Measurements from ENCODE around the gene MEI1.
"Not testable (repeated sequence)": the region's sequence is repeated elsewhere in the genome, so short reads cannot be mapped to it uniquely, and the experiment has no call there.

Gene MEI1, protein sequence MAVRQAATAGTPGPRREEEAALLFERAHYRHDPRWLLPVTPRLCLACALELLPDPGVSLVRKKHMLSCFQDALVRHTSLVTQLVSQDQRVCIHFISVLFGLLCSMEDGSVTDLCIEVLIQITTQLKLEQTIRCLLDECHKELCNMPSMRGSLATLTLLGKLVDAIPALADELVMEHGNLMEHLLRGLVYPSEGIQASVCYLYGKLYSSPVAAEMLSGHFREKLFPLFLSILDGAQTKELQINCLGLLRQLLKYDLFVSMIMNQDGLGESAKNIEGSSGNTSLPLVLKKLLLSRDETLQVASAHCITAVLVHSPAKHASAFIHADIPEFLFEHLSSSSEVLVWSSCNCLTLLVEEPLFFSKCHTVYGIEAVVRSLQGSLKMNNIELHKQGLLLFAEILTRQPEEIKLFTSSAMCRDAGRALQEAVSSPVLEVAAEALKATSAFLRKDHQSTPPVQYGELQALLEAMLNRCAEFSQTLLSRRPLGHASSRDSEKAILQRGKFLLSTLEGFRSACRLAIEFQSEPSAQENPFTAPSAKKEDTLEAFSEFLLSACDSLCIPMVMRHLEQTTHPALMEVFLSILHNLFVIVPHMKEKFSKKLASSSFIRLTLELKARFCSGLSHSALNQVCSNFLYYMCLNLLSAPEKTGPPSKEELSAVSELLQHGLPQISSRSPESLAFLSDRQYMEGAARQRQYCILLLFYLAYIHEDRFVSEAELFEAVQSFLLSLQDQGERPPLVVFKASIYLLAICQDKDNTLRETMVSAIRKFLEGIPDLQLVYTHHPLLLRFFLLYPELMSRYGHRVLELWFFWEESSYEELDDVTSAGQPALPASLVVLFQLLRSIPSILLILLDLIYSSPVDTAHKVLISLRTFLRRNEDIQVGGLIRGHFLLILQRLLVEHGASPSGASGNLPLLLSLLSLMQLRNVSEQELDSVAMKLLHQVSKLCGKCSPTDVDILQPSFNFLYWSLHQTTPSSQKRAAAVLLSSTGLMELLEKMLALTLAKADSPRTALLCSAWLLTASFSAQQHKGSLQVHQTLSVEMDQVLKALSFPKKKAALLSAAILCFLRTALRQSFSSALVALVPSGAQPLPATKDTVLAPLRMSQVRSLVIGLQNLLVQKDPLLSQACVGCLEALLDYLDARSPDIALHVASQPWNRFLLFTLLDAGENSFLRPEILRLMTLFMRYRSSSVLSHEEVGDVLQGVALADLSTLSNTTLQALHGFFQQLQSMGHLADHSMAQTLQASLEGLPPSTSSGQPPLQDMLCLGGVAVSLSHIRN

DNA sequence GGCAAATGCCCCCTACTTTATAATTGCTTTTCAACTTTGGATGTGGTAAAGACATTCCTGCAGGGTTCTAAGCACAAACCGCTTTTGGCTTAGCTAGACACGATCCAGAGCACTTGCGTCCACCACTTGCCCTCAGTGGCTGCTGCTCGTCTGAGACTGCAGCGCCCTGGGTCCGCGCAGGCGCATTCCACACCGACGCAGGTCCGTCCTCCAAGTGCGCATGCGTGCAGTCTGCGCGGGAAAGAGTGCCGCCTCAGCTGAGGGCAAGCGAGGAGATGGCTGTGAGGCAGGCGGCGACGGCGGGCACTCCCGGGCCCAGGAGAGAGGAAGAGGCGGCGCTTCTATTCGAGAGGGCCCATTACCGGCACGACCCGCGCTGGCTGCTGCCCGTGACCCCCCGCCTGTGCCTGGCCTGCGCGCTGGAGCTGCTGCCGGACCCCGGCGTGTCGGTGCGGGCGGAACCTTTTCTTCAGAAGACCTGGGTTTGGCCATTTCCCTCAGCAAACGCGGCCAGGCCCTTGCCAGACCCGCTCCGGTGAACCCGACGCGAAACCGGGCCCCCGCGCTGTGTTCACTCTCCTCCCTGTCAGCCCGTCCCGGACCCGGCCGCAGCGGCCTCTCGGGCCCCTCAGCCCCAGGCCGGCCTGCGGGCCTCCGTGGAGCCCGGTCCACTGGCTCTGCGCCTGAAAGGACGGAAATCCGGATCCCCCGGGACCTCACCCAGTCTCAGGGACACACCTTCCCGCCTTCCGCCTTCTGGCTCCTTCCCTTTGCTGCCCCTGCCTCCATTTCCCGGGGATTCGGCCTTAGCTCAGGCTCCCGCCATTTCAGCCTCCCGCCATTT, at the start of gene MEI1:
Gene MEI1 (plus strand): TSS at position 240 of the 844 bp plus-strand sequence. CDS start 36 bp downstream, at position 276.
- peak; percentile 93 for DNase-seq

- no peak for DNase-seq
Measured at GRCh38 chr22:41650229-41650628, 49.1 kb upstream of the MEI1 start.

- DNase-seq: no peak
Measured at GRCh38 chr22:41650821-41651220, 48.5 kb upstream of the MEI1 start.

DNA sequence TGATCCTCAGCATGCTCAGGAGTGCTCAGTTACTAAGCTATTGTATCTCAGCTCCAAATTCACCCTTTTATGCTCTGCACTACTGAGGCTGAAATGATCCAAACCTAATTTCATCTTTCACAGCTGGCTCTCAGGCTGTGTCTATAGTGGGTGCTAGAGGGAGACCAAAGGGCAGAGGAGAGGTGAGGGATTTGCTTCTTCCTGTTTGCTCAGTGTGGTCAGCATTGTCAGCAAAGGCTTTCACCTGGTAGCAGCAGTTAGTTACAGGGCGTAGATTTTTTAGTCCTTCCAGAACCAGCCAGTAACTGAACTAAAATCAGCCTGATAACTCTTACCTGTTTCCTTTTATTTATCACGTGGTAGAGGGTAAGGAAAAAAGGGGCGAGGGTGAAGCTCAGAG, 45.0 kb upstream of the MEI1 start:
- DNase-seq: no peak

GRCh38 chr22:41656556-41656955, 42.7 kb upstream of the MEI1 start:
- no peak for DNase-seq

- DNase-seq: no peak
Measured at GRCh38 chr22:41657709-41658108, 41.6 kb upstream of the MEI1 start.

DNA sequence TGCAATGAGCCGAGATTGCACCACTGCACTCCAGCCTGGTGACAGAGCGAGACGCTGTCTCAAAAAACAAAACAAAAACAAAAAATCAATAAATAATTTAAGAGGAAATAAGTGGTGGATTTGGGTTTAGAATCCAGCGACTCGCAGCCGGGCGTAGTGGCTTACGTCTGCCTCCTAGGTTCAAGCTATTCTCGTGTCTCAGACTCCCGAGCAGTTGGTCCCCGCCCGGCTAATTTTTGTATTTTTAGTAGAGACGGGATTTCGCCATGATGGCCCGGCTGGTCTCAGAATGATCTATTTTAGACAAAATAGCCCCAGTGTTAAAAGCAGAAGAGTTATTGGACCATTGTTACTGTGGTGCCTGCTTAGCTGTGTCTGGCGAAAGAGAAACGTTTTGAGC, 40.4 kb upstream of the MEI1 start:
- no peak for DNase-seq

DNA sequence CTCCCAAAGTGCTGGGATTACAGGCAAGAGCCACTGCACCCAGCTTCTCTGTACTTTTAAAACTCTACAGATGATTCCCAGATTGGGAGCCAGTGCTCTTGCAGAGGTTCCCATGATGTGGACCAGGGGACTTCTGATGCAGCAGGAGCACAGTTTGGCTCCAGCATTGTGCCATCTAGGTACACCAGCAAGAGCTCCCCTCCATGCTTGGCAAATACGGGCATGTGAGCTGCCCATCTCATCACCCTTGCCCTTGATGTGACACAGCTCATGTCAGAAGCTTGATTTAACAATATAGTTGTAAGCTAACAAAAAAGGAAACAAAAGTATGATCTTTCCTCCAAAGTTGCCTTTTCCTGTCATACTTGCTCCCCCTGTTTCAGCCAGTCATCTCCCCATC, 39.4 kb upstream of the MEI1 start:
- DNase-seq: no peak

- no peak for DNase-seq
Measured at GRCh38 chr22:41660416-41660815, 38.9 kb upstream of the MEI1 start.

DNA sequence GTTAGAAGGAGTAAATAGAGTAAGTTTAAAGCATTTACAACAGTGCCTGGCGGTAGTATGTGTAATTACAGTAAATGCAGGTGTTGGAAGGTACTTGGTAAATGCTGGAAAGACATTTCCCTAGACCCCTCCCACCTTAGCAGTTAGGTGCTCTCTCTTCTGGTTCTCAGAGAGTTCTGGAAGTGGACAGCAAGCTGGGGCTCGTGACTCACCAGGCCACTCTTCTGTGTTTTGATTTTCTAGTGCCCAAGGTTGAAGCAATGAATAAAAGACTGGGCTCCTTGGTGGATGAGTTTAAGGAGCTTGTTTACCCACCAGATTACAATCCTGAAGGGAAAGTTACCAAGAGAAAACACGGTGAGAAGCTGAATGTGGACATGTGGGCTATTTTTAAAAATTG, 38.2 kb upstream of the MEI1 start:
- DNase-seq: no peak

DNA sequence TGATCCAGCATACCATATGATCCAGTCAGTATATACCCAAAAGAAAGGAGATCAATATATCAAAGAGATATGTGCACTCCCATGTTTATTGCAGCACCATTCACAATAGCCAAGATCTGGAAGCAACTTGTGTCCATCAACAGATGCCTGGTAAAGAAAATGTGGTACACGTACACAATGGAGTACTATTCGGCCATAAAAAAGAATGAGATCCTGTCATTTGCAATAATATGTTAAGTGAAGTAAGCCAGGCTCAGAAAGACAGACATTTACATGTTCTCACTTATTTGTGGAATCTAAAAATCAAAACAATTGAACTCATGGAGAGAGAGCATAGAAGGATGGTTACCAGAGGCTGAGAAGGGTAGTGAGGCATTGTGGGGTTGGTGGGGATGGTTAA, 37.6 kb upstream of the MEI1 start:
- DNase-seq: no peak

- not testable (repeated sequence) for DNase-seq
Measured at GRCh38 chr22:41663594-41663993, 35.7 kb upstream of the MEI1 start.

- DNase-seq: no peak
Measured at GRCh38 chr22:41664490-41664889, 34.8 kb upstream of the MEI1 start.

DNA sequence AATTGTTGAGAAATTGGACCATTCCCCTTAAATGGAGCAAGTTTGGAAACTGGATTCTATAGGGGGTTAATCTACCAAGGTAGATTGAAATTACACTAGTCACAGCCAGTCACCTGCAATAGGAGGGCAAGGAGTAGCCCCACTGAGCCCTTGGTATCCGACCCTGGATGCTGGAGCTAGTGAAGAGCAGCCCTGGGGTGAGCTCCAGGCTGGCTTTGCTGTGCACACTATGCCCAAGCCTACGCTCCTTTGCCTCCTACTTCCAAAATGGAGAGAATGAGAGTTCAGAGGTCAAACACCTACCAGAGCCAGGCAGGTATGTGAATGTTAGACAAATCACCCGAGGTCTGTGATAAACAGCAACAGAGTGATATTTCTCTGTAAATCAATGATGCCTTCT, 34.4 kb upstream of the MEI1 start:
- no peak for DNase-seq

- DNase-seq: no peak
Measured at GRCh38 chr22:41668971-41669911, 30.1 kb upstream of the MEI1 start.

- DNase-seq: not testable (repeated sequence)
Measured at GRCh38 chr22:41672096-41672495, 27.2 kb upstream of the MEI1 start.

GRCh38 chr22:41672780-41673509, 26.4 kb upstream of the MEI1 start:
- peak; percentile 20 for DNase-seq

GRCh38 chr22:41674846-41675340, 24.4 kb upstream of the MEI1 start:
- no peak for DNase-seq

GRCh38 chr22:41676134-41676533, 23.2 kb upstream of the MEI1 start:
- no peak for DNase-seq

- peak; percentile 33 for DNase-seq
Measured at GRCh38 chr22:41681616-41682015, 17.7 kb upstream of the MEI1 start.

All from CD4-positive, alpha-beta T cell treated with Interleukin-21 for 1 hour (primary cell).